MM.1S (cell line): ENCODE results near the gene KRT17.
A peak's percentile ranks its signal among the peaks of the same experiment; 100 is the strongest.

Experiments used
- DNase-seq: peaks from one replicate; pipeline ENCODE4 v3.0.0-alpha.2; 2015
- H2AFZ ChIP-seq: fragments of 300-600 bp; sonication (generic); 2 replicates; pipeline ENCODE4 v1.6.0; 2016; ENCODE audit warnings: antibody characterized with exemption, low read length
- H3F3A ChIP-seq: fragments of 300-600 bp; sonication (generic); 2 replicates; pipeline ENCODE4 v1.6.1; 2016; ENCODE audit warnings: mild to moderate bottlenecking, antibody characterized with exemption, low read length, moderate library complexity, mixed read lengths; ENCODE audit not compliant: insufficient read depth
- H3K27ac ChIP-seq: fragments of 300-600 bp; sonication (generic); 2 replicates; pipeline ENCODE4 v1.5.1; 2016; ENCODE audit warnings: mild to moderate bottlenecking, low read length
- H3K27me3 ChIP-seq: fragments of 300-600 bp; sonication (generic); replicated peaks from 2 replicates; pipeline ENCODE4 v1.6.0; 2016; ENCODE audit warnings: low read length; ENCODE audit not compliant: insufficient read depth
- H3K36me3 ChIP-seq: fragments of 300-600 bp; sonication (generic); replicated peaks from 2 replicates; pipeline ENCODE4 v1.6.1; 2016; ENCODE audit warnings: mild to moderate bottlenecking, low read length, mixed read lengths; ENCODE audit not compliant: insufficient read depth
- H3K4me1 ChIP-seq: fragments of 300-600 bp; sonication (generic); 2 replicates; pipeline ENCODE4 v1.6.1; 2016; ENCODE audit warnings: low read length, mixed read lengths
- H3K4me2 ChIP-seq: fragments of 300-600 bp; sonication (generic); 2 replicates; pipeline ENCODE4 v1.6.0; 2016; ENCODE audit warnings: low read depth, low read length
- H3K4me3 ChIP-seq: fragments of 300-600 bp; sonication (generic); 2 replicates; pipeline ENCODE4 v1.5.1; 2016; ENCODE audit warnings: low read length, mixed read lengths
- H3K79me2 ChIP-seq: fragments of 300-600 bp; sonication (generic); 2 replicates; pipeline ENCODE4 v1.6.1; 2016; ENCODE audit warnings: mixed run types, low read length, mixed read lengths
- H3K9ac ChIP-seq: fragments of 300-600 bp; sonication (generic); 2 replicates; pipeline ENCODE4 v1.6.1; 2016; ENCODE audit warnings: low read length, mixed read lengths
- H3K9me2 ChIP-seq: fragments of 300-600 bp; sonication (generic); replicated peaks from 2 replicates; pipeline ENCODE4 v1.6.1; 2016; ENCODE audit warnings: mild to moderate bottlenecking, low read length, mixed read lengths; ENCODE audit not compliant: insufficient read depth
- H3K9me3 ChIP-seq: fragments of 300-600 bp; sonication (generic); replicated peaks from 2 replicates; pipeline ENCODE4 v1.6.1; 2016; ENCODE audit warnings: mild to moderate bottlenecking, low read length, mixed read lengths; ENCODE audit not compliant: insufficient read depth
- H4K20me1 ChIP-seq: fragments of 300-600 bp; sonication (generic); 2 replicates; pipeline ENCODE4 v1.6.1; 2016; ENCODE audit warnings: mild to moderate bottlenecking, low read length, moderate library complexity, mixed read lengths; ENCODE audit not compliant: insufficient read depth
- CTCF ChIP-seq: fragments of 300-600 bp; sonication (generic); IDR thresholded peaks from 2 replicates; pipeline ENCODE4 v1.5.1; 2016; ENCODE audit warnings: antibody characterized with exemption, low read length, mixed read lengths
- EZH2 ChIP-seq: fragments of 300-600 bp; sonication (generic); optimal IDR thresholded peaks from 2 replicates; pipeline ENCODE3; 2017; ENCODE audit warnings: low read depth, mild to moderate bottlenecking, antibody characterized with exemption, low read length, mixed read lengths
- EZH2phosphoT487 ChIP-seq: fragments of 300-600 bp; sonication (generic); IDR thresholded peaks from 2 replicates; pipeline ENCODE4 v1.6.1; 2018; ENCODE audit warnings: antibody characterized with exemption, low read length

KRT17 gene

GRCh38 chr17:41624208-41625101 lies at the start of gene KRT17:
Gene KRT17, minus strand, starts transcription at chr17:41624575. Its CDS starts 66 bp downstream, at chr17:41624509.
- Histone ChIP-seq H3K9ac (no peak within 1 kb of the TSS), H4K20me1 (no peaks in the 10 kb centered on the region), H3F3A (no peaks in the 10 kb centered on the region), H3K36me3 (no peaks in the 10 kb centered on the region), H3K79me2 (no peaks in the 10 kb centered on the region), H2AFZ (no peak within 1 kb of the TSS), H3K9me3 (no peaks in the 10 kb centered on the region), H3K4me3 (no peak within 1 kb of the TSS), H3K27me3 (peaks cover 78% of the 10 kb centered on the region), H3K9me2 (no peaks in the 10 kb centered on the region), H3K4me2 (no peak within 1 kb of the TSS), H3K4me1 (no peaks in the 10 kb centered on the region), H3K27ac (no peak within 1 kb of the TSS)
- no peak for DNase-seq
- no peak for TF ChIP-seq EZH2phosphoT487
- no peak for TF ChIP-seq EZH2
- TF ChIP-seq CTCF = no peak

- H3K4me1 ChIP-seq = peaks cover 23% of the 10 kb centered on the region
- DNase-seq = no peak
- no peaks in the 10 kb centered on the region for H3K9me3 ChIP-seq
- H3K9me2 ChIP-seq = no peaks in the 10 kb centered on the region
- no peaks in the 10 kb centered on the region for H4K20me1 ChIP-seq
- H3K27me3 ChIP-seq = no peaks in the 10 kb centered on the region
- no peak overlapping the region for H3K9ac ChIP-seq
- no peaks in the 10 kb centered on the region for H3K36me3 ChIP-seq
- no peaks in the 10 kb centered on the region for H3K79me2 ChIP-seq
- no peak overlapping the region for H3K4me2 ChIP-seq
- peaks cover 15% of the 10 kb centered on the region for H3F3A ChIP-seq
- no peak overlapping the region for H3K27ac ChIP-seq
- TF ChIP-seq CTCF (no peak), EZH2phosphoT487 (no peak), EZH2 (no peak)
- no peak overlapping the region for H3K4me3 ChIP-seq
- no peak overlapping the region for H2AFZ ChIP-seq
Measured at GRCh38 chr17:41672153-41672552, 47.8 kb upstream of the KRT17 start.

GRCh38 chr17:41667280-41668041 lies 43.1 kb upstream of the KRT17 start:
- TF ChIP-seq EZH2 (no peak), EZH2phosphoT487 (no peak), CTCF (no peak)

More at GRCh38 chr17:41667280-41668041, 43.1 kb upstream of the KRT17 start:
- DNase-seq = no peak
- no peaks in the 10 kb centered on the region for H3K36me3 ChIP-seq
- H3K9me3 ChIP-seq = no peaks in the 10 kb centered on the region
- H3K79me2 ChIP-seq = no peaks in the 10 kb centered on the region
- no peaks in the 10 kb centered on the region for H4K20me1 ChIP-seq
- peak overlapping the region; percentile 95 for H3K27ac ChIP-seq
- H3K9me2 ChIP-seq = no peaks in the 10 kb centered on the region
- peak overlapping the region; percentile 83 for H3K4me2 ChIP-seq
- H3K9ac ChIP-seq = peak overlapping the region; percentile 86
- H3F3A ChIP-seq = peaks cover 32% of the 10 kb centered on the region
- H3K4me3 ChIP-seq = peak overlapping the region; percentile 75
- peak overlapping the region; percentile 80 for H2AFZ ChIP-seq
- H3K27me3 ChIP-seq = no peaks in the 10 kb centered on the region
- peaks cover 10% of the 10 kb centered on the region for H3K4me1 ChIP-seq
